Naive thymus-derived CD4-positive, alpha-beta T cell (primary cell): ENCODE results near the gene HDAC1. TPM values are rescaled to one million over a fixed set of nuclear protein-coding genes. Genes with fewer than 3 reads are reported as not detected.
A peak's percentile ranks its signal among the peaks of the same experiment; 100 is the strongest.

Experiments used
- ATAC-seq: fragments of 150-1000 bp; cut with Tn5 transposase; 2 replicates; pipeline ENCODE4 v1.10.0; 2021; ENCODE audit warnings: mild to moderate bottlenecking, moderate library complexity
- CTCF ChIA-PET: fragments of 350-600 bp; sonication (Branson Sonifier 250); formaldehyde crosslinking; loops from one replicate; lab custom pipeline; 2021; ENCODE audit warnings: antibody characterized with exemption; lab: Charles Lee
- POLR2A ChIA-PET: fragments of 350-600 bp; sonication (Branson Sonifier 250); formaldehyde crosslinking; loops from one replicate; lab custom pipeline; 2021; ENCODE audit warnings: antibody characterized with exemption, inconsistent platforms; lab: Charles Lee
- DNase-seq, 9 donors: peaks; one replicate each; pipeline versions ENCODE4 v3.0.0 to v3.0.0-alpha.2; 2020 to 2022; ENCODE audit warnings: mixed read lengths in 1 of 9
- H3K27ac ChIP-seq: one replicate; pipeline ENCODE4 v1.7.0; 2013; ENCODE audit warnings: mild to moderate bottlenecking, low read depth, low read length, moderate library complexity
- H3K27me3 ChIP-seq, 2 donors: one replicate each; pipeline ENCODE4 v1.7.0; 2013; ENCODE audit warnings: low read length in 2 of 2, mild to moderate bottlenecking in 2 of 2, moderate library complexity in 2 of 2; ENCODE audit not compliant: control insufficient read depth in 2 of 2, insufficient read depth in 2 of 2
- H3K36me3 ChIP-seq, 3 experiments: 1 replicate in 2 of 3; 2 replicates in 1 of 3; pipeline ENCODE4 v1.7.0; 2013; ENCODE audit warnings: low read length in 3 of 3, mild to moderate bottlenecking in 3 of 3, moderate library complexity in 1 of 3; ENCODE audit not compliant: insufficient read depth in 3 of 3, control insufficient read depth in 2 of 3
- H3K4me1 ChIP-seq, 2 donors: one replicate each; pipeline ENCODE4 v1.7.0; 2013; ENCODE audit warnings: low read length in 2 of 2, mild to moderate bottlenecking in 2 of 2, moderate library complexity in 1 of 2; ENCODE audit not compliant: control insufficient read depth in 2 of 2, insufficient read depth in 2 of 2
- H3K4me3 ChIP-seq: 2 replicates; pipeline ENCODE4 v1.7.0; 2013; ENCODE audit warnings: mild to moderate bottlenecking, low read length
- H3K9me3 ChIP-seq, 3 experiments: 1 replicate in 2 of 3; 2 replicates in 1 of 3; pipeline ENCODE4 v1.7.0; 2013; ENCODE audit warnings: low read length in 3 of 3; ENCODE audit not compliant: control insufficient read depth in 2 of 3
- H3K27ac Mint-ChIP-seq, 9 donors: one replicate each; pipeline ENCODE4 v1.8.0; 2020 to 2022; ENCODE audit warnings: mixed read lengths in 9 of 9, mild to moderate bottlenecking in 8 of 9, moderate library complexity in 5 of 9, inconsistent platforms in 2 of 9
- H3K27me3 Mint-ChIP-seq, 5 donors: one replicate each; pipeline ENCODE4 v1.8.0; 2021 to 2022; ENCODE audit warnings: mixed read lengths in 5 of 5, mild to moderate bottlenecking in 1 of 5
- H3K36me3 Mint-ChIP-seq, 5 donors: one replicate each; pipeline ENCODE4 v1.8.0; 2020 to 2022; ENCODE audit warnings: mixed read lengths in 5 of 5, mild to moderate bottlenecking in 3 of 5, inconsistent platforms in 1 of 5
- H3K4me1 Mint-ChIP-seq, 7 donors: one replicate each; pipeline ENCODE4 v1.8.0; 2020 to 2022; ENCODE audit warnings: mixed read lengths in 7 of 7, mild to moderate bottlenecking in 3 of 7, inconsistent platforms in 1 of 7
- H3K4me3 Mint-ChIP-seq, 10 donors: one replicate each; pipeline ENCODE4 v1.8.0; 2020 to 2022; ENCODE audit warnings: mild to moderate bottlenecking in 10 of 10, mixed read lengths in 10 of 10, moderate library complexity in 6 of 10, inconsistent platforms in 2 of 10
- H3K9me3 Mint-ChIP-seq, 11 donors: one replicate each; pipeline ENCODE4 v1.8.0; 2020 to 2022; ENCODE audit warnings: mixed read lengths in 11 of 11, mild to moderate bottlenecking in 4 of 11, inconsistent platforms in 1 of 11, moderate library complexity in 1 of 11
- intact Hi-C, 2 donors: fragments of 100-400 bp; cut with micrococcal nuclease; formaldehyde crosslinking; loops; one replicate each; pipeline ENCODE4 v1.15.1; 2023
- polyA plus RNA-seq, 2 donors: library from polyadenylated mRNA; unstranded; fragments of 300-500 nt; fragmentation: Illumina TruSeq; gene quantifications; one replicate each; pipeline ENCODE4 v1.2.3, GENCODE V29; 2021
- total RNA-seq, 6 experiments: library from RNA in 5 of 6; stranded (reverse) in 5 of 6; gene quantifications; 1 replicate in 5 of 6; 2 replicates in 1 of 6; pipeline ENCODE4 v1.2.3 and lab custom pipeline; 2021 to 2026

HDAC1 gene
- total and polyA plus RNA-seq, 7 experiments from 2014 or later: 81.8 to 209 (median 174) TPM

GRCh38 chr1:32249831-32250525 lies 41.9 kb upstream of the HDAC1 start:
- peaks cover 0 to 17% (median 0%) of the 10 kb centered on the region in 3 experiments for H3K36me3 ChIP-seq
- no peaks in the 10 kb centered on the region for H3K9me3 ChIP-seq
- H3K4me3 ChIP-seq: peak overlapping the region; percentile 69
- no peaks in the 10 kb centered on the region for H3K27me3 ChIP-seq
- ChIA-PET POLR2A (interaction anchor here (0.6 to 28.2 kb wide), 33 partner anchors 2 to 311 kb away, joined by 3 to 738 read pairs (median 6); partner anchors contain the start of genes BSDC1, CCDC28B, FAM167B and HDAC1), CTCF (interaction anchor here (0.5 to 4.6 kb wide), 19 partner anchors 10 to 312 kb away, joined by 3 to 38 read pairs (median 3); partner anchors contain the start of genes CCDC28B, HDAC1 and PTP4A2)
- peak overlapping the region; percentile 91 for H3K27ac ChIP-seq
- peak; percentile 91 for ATAC-seq
- peaks cover 12 to 32% (median 20%) of the 10 kb centered on the region in 5 donors for H3K36me3 Mint-ChIP-seq
- H3K27me3 Mint-ChIP-seq: peaks cover 0 to 2% (median 0%) of the 10 kb centered on the region in 5 donors
- peaks cover 32 to 66% (median 58%) of the 10 kb centered on the region in 7 donors for H3K4me1 Mint-ChIP-seq
- peak; percentile 54 to 94 (median 89) for DNase-seq
- peak overlapping the region; percentile 92 to 99 (median 99) for H3K27ac Mint-ChIP-seq
- peaks cover 37 to 51% of the 10 kb centered on the region in 2 donors for H3K4me1 ChIP-seq
- H3K9me3 Mint-ChIP-seq: peaks cover 0 to 2% (median 0%) of the 10 kb centered on the region in 11 donors
- H3K4me3 Mint-ChIP-seq: peak overlapping the region; percentile 92 to 100 (median 100)
- intact Hi-C loops: loop anchor here (1.0 to 5.0 kb wide), 11 partner anchors 17 to 401 kb away; partner anchors contain the start of genes EIF3I (in 2 of the 2), TMEM234 (in 2 of the 2), BSDC1 (in 1 of the 2) and CCDC28B (in 1 of the 2)

DNA sequence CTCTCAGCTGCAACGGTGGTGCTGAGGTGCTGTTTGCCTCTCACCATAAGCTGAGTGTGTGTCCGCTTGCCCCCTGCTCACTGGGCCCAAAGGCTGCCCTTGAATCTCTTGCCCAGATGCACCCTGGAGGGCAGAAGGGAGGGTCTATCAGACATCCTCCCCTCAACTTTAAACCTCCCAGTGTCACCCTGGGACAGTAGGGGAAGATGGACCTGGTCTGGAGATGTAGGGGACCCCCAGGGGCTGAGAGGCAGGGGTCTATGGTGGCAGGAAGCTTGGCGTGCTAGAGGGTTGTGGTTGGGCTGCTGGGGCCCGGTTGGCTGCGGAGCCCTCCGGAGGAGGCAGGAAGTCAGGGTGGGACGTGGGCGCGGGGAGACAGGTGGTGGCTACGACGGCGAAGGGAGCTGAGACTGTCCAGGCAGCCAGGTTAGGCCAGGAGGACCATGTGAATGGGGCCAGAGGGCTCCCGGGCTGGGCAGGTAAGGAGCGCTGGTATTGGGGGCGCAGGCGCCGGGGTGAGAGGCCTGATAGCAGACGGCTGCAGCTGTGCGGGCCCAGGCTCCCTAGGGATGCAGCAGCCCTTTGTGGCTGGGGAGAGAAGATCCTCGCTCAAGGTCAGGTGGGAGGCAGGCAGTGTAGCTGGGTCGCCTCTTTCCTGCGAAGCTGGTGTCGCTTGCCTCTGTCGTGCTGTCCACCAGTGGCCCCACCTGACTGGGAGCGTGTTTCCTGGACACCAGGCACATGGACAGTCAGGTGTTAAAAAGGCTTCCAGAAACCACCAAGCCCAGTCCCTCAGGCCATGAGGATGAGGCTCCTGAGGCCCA lies 40.8 kb upstream of the HDAC1 start, which contains the start of gene LCK:
TSS of gene LCK (plus strand) at position 373 of the 824 bp plus-strand sequence. CDS start 23,065 bp downstream, outside the sequence.
- Mint-ChIP-seq H3K4me1 (peaks cover 38 to 69% (median 54%) of the 10 kb centered on the region in 7 donors), H3K27ac (peak within 1 kb of the TSS; percentile 92 to 99 (median 99)), H3K27me3 (peaks cover 0 to 2% (median 0%) of the 10 kb centered on the region in 5 donors), H3K4me3 (peak within 1 kb of the TSS; percentile 92 to 100 (median 100)), H3K9me3 (peaks cover 0 to 2% (median 0%) of the 10 kb centered on the region in 11 donors), H3K36me3 (peaks cover 12 to 38% (median 24%) of the 10 kb centered on the region in 5 donors)
- H3K9me3 ChIP-seq: no peaks in the 10 kb centered on the region
- peak within 1 kb of the TSS; percentile 91 for H3K27ac ChIP-seq
- intact Hi-C loops: loop anchor here (1.0 to 5.0 kb wide), 11 partner anchors 11 to 400 kb away; partner anchors contain the start of genes EIF3I (in 2 of the 2), TMEM234 (in 2 of the 2), BSDC1 (in 1 of the 2) and CCDC28B (in 1 of the 2)
- POLR2A ChIA-PET: interaction anchor here (0.7 to 28.2 kb wide), 27 partner anchors 3 to 362 kb away, joined by 3 to 738 read pairs (median 6); partner anchors contain the start of genes BSDC1, CCDC28B, FAM167B and HDAC1
- peaks cover 42 to 46% of the 10 kb centered on the region in 2 donors for H3K4me1 ChIP-seq
- H3K27me3 ChIP-seq: no peaks in the 10 kb centered on the region
- no peak for ATAC-seq
- DNase-seq: peak in 7 of 9 donors; percentile 61 to 78 (median 68)
- CTCF ChIA-PET: interaction anchor here (1.0 to 4.6 kb wide), 11 partner anchors 11 to 313 kb away, joined by 3 to 38 read pairs (median 4); partner anchors contain the start of genes CCDC28B, HDAC1 and PTP4A2
- H3K4me3 ChIP-seq: peak within 1 kb of the TSS; percentile 69
- H3K36me3 ChIP-seq: peaks cover 0 to 17% (median 0%) of the 10 kb centered on the region in 3 experiments

- peaks cover 24 to 56% (median 48%) of the 10 kb centered on the region in 7 donors for H3K4me1 Mint-ChIP-seq
- intact Hi-C loops: loop anchor here (1.0 to 2.0 kb wide), 3 partner anchors 9 to 36 kb away; no protein-coding TSS in a partner anchor
- DNase-seq: peak in 5 of 9 donors; percentile 50 to 68 (median 62)
Observed at GRCh38 chr1:32255072-32256071, 36.5 kb upstream of the HDAC1 start.

GRCh38 chr1:32256473-32257226 lies 35.2 kb upstream of the HDAC1 start:
- Mint-ChIP-seq H3K4me1 (peaks cover 19 to 56% (median 47%) of the 10 kb centered on the region in 7 donors), H3K4me3 (peak overlapping the region; percentile 81 to 100 (median 88)), H3K27ac (peak overlapping the region; percentile 86 to 97 (median 94)), H3K27me3 (no peaks in the 10 kb centered on the region), H3K9me3 (peaks cover 0 to under 1% (median 0%) of the 10 kb centered on the region in 11 donors), H3K36me3 (peaks cover 10 to 49% (median 39%) of the 10 kb centered on the region in 5 donors)
- Histone ChIP-seq H3K4me1 (peaks cover 38 to 42% of the 10 kb centered on the region in 2 donors), H3K9me3 (no peaks in the 10 kb centered on the region), H3K27ac (peak overlapping the region; percentile 91), H3K27me3 (no peaks in the 10 kb centered on the region), H3K36me3 (peaks cover 0 to 27% (median 5%) of the 10 kb centered on the region in 3 experiments), H3K4me3 (peak overlapping the region; percentile 63)
- DNase-seq (peak in 2 of 9 donors; percentile 34 to 49), ATAC-seq (peak; percentile 40)
- ChIA-PET CTCF (interaction anchor here (1.3 to 3.2 kb wide), 5 partner anchors 8 to 130 kb away, joined by 3 to 19 read pairs (median 5); no protein-coding TSS in a partner anchor), POLR2A (interaction anchor here (1.4 to 28.2 kb wide), 7 partner anchors 3 to 79 kb away, joined by 4 to 738 read pairs (median 16); partner anchors contain the start of genes FAM167B, HDAC1, LCK and MARCKSL1)
- intact Hi-C loops: loop anchor here in 1 of 2 donors (1.0 kb wide), 1 partner anchor 8 kb away; no protein-coding TSS in a partner anchor

More at GRCh38 chr1:32255072-32256071, 36.5 kb upstream of the HDAC1 start:
- Mint-ChIP-seq H3K36me3 (peaks cover 12 to 52% (median 37%) of the 10 kb centered on the region in 5 donors), H3K27ac (peak overlapping the region; percentile 90 to 99 (median 97)), H3K27me3 (no peaks in the 10 kb centered on the region), H3K4me3 (peak overlapping the region; percentile 88 to 100 (median 98)), H3K9me3 (peaks cover 0 to 2% (median 0%) of the 10 kb centered on the region in 11 donors)
- no peaks in the 10 kb centered on the region for H3K9me3 ChIP-seq
- H3K27me3 ChIP-seq: no peaks in the 10 kb centered on the region
- CTCF ChIA-PET: interaction anchor here (0.8 to 3.2 kb wide), 8 partner anchors 10 to 131 kb away, joined by 3 to 19 read pairs (median 4); no protein-coding TSS in a partner anchor
- peak overlapping the region; percentile 91 for H3K27ac ChIP-seq
- POLR2A ChIA-PET: interaction anchor here (0.6 to 28.2 kb wide), 17 partner anchors 5 to 322 kb away, joined by 3 to 738 read pairs (median 4); partner anchors contain the start of genes BSDC1, FAM167B, HDAC1 and IQCC
- peak overlapping the region; percentile 55 for H3K4me3 ChIP-seq
- peaks cover 0 to 25% (median under 1%) of the 10 kb centered on the region in 3 experiments for H3K36me3 ChIP-seq
- peaks cover 39 to 41% of the 10 kb centered on the region in 2 donors for H3K4me1 ChIP-seq
- peak; percentile 31 for ATAC-seq
